CD4-positive, alpha-beta T cell treated with Interleukin-15 for 1 hour (primary cell): ENCODE measurements around the gene TTC23.

ENCODE experiments used
- DNase-seq: peaks from one replicate; pipeline ENCODE4 v3.0.0-alpha.2; 2020

TTC23 gene

GRCh38 chr15:99100245-99101173 is 148.9 kb downstream of the TTC23 start:
- no peak for DNase-seq

- no peak for DNase-seq
These were observed 149.7 kb downstream of the TTC23 start for GRCh38 chr15:99099661-99100060.

GRCh38 chr15:99098991-99099390 is 150.4 kb downstream of the TTC23 start:
- DNase-seq, result no peak

- no peak for DNase-seq
These were observed 151.0 kb downstream of the TTC23 start for GRCh38 chr15:99098426-99098825.

- DNase-seq, result no peak
These were observed 151.7 kb downstream of the TTC23 start for GRCh38 chr15:99097441-99098410.

- no peak for DNase-seq
These were observed 152.4 kb downstream of the TTC23 start for GRCh38 chr15:99096894-99097426.

GRCh38 chr15:99096173-99096893 is 153.0 kb downstream of the TTC23 start:
- no peak for DNase-seq

- DNase-seq, result no peak
These were observed 153.8 kb downstream of the TTC23 start for GRCh38 chr15:99095626-99096025.

GRCh38 chr15:99092554-99093172 is 156.7 kb downstream of the TTC23 start:
- no peak for DNase-seq

- DNase-seq, result no peak
These were observed 158.4 kb downstream of the TTC23 start for GRCh38 chr15:99090938-99091337.

- no peak for DNase-seq
These were observed 159.2 kb downstream of the TTC23 start for GRCh38 chr15:99090011-99090699.

- no peak for DNase-seq
These were observed 161.9 kb downstream of the TTC23 start for GRCh38 chr15:99087405-99087943.

- no peak for DNase-seq
These were observed 163.1 kb downstream of the TTC23 start for GRCh38 chr15:99086327-99086667.
